Dedifferentiated amniotic fluid mesenchymal stem cell (primary cell): ENCODE data around the gene LIX1L.

Source experiments
- DNase-seq: peaks from one replicate; pipeline ENCODE4 v3.0.0-alpha.2; 2016; ENCODE audit errors: extremely low spot score

LIX1L gene

GRCh38 chr1:145985502-145986439 lies 28.0 kb upstream of the LIX1L start:
- no peak for DNase-seq

GRCh38 chr1:145985129-145985501 lies 27.3 kb upstream of the LIX1L start:
- DNase-seq = no peak

GRCh38 chr1:145983960-145984830 lies 26.4 kb upstream of the LIX1L start:
- no peak for DNase-seq

GRCh38 chr1:145983206-145983675 lies 25.4 kb upstream of the LIX1L start:
- DNase-seq = no peak

- DNase-seq = no peak
Observed at GRCh38 chr1:145982010-145982723, 24.4 kb upstream of the LIX1L start.

GRCh38 chr1:145980457-145980994 lies 22.7 kb upstream of the LIX1L start:
- DNase-seq = no peak

- no peak for DNase-seq
Observed at GRCh38 chr1:145979746-145980456, 22.1 kb upstream of the LIX1L start.

- peak; percentile 100 for DNase-seq
Observed at GRCh38 chr1:145978854-145979745, 21.3 kb upstream of the LIX1L start.

- no peak for DNase-seq
Observed at GRCh38 chr1:145978471-145978853, 20.6 kb upstream of the LIX1L start.

GRCh38 chr1:145977486-145978470 lies 20.0 kb upstream of the LIX1L start:
- DNase-seq = peak; percentile 85

GRCh38 chr1:145977016-145977415 lies 19.2 kb upstream of the LIX1L start:
- DNase-seq = no peak

GRCh38 chr1:145975216-145975615 lies 17.4 kb upstream of the LIX1L start:
- no peak for DNase-seq

- DNase-seq = no peak
Observed at GRCh38 chr1:145974721-145975120, 16.9 kb upstream of the LIX1L start.

- DNase-seq = no peak
Observed at GRCh38 chr1:145972580-145972979, 14.8 kb upstream of the LIX1L start.

GRCh38 chr1:145967288-145967687 lies 9.5 kb upstream of the LIX1L start:
- no peak for DNase-seq

- DNase-seq = no peak
Observed at GRCh38 chr1:145965119-145965744, 7.4 kb upstream of the LIX1L start.

GRCh38 chr1:145964328-145965118 lies 6.7 kb upstream of the LIX1L start, which contains the start of the genes ANKRD34A and POLR3GL:
ANKRD34A (minus strand) TSS chr1:145964575; CDS start chr1:145961759, 2,816 bp downstream.
POLR3GL (plus strand) TSS chr1:145964690; CDS start chr1:145974866, 10,176 bp downstream.
- peak; percentile 95 for DNase-seq
